ENCODE results near the gene DDX11.
"Not testable (repeated sequence)": the region's sequence is repeated elsewhere in the genome, so short reads cannot be mapped to it uniquely, and the experiment has no call there.

DDX11 gene

DNA sequence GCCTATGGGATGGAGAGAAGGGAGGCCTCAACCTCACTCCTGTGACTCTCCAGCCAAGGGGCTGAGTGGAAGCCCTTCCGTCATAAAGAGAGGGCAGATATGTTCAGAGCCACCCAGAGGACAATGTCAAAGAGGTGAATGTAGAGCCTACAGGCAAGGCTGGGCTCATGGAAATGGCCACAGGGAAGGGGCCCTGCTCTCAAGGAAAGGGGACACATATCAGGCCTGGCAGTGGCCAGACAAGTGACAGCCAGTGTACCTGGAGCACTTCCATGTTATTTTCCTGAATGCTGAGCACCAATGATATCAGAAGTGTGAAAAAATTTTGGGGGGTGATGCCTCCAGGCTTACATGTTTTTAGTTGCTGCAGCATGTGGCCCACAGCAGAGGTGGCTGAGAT lies 36.6 kb upstream of the DDX11 start:
- Histone ChIP-seq H3K4me3 (replicated peaks; ENCODE audit: insufficient read depth, low read length) (no peak overlapping the region), H3K27ac (replicated peaks) (no peak overlapping the region), H3K27me3 (ENCODE audit: insufficient read depth, poor library complexity, severe bottlenecking) (no peaks in the 10 kb centered on the region)
- TF ChIP-seq SPI1 (IDR thresholded peaks at IDR 0.05; ENCODE audit: borderline replicate concordance, low read depth) (no peak), CTCF (IDR thresholded peaks at IDR 0.05; ENCODE audit: insufficient read depth, low read length) (no peak), POLR2AphosphoS5 (IDR thresholded peaks at IDR 0.05; ENCODE audit: low read depth) (no peak), REST (IDR thresholded peaks at IDR 0.05; ENCODE audit: insufficient replicate concordance, low read depth) (no peak), GABPA (IDR thresholded peaks at IDR 0.05; ENCODE audit: low read depth) (no peak)
- DNase-seq (ENCODE audit: low read depth in 1 of 2, low spot score in 1 of 2): no peak

DNA sequence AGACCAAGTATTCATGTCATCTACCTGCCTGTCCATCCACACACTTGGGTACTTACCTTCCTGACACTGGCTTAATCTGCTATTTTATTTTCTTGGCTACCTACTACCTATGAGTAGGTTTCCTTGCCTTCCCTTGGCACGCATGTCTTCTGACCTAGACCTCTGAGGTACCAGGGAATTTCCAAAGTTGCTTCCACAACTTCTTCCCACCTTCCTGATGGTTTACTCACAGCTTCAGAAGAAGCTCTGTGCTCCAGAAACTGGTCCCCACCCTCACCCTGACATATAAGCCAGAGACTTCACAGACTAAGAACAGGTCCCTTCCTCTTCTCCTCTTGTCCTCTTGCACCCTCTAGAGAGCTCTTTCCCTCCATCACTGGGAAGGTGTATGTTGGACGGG lies 35.7 kb upstream of the DDX11 start:
- DNase-seq (ENCODE audit: low read depth in 1 of 2, low spot score in 1 of 2): no peak
- Histone ChIP-seq H3K27me3 (ENCODE audit: insufficient read depth, poor library complexity, severe bottlenecking) (no peaks in the 10 kb centered on the region), H3K27ac (replicated peaks) (no peak overlapping the region), H3K4me3 (replicated peaks; ENCODE audit: insufficient read depth, low read length) (no peak overlapping the region)
- TF ChIP-seq GABPA (IDR thresholded peaks at IDR 0.05; ENCODE audit: low read depth) (no peak), POLR2AphosphoS5 (IDR thresholded peaks at IDR 0.05; ENCODE audit: low read depth) (no peak), REST (IDR thresholded peaks at IDR 0.05; ENCODE audit: insufficient replicate concordance, low read depth) (no peak), CTCF (IDR thresholded peaks at IDR 0.05; ENCODE audit: insufficient read depth, low read length) (no peak)

DNA sequence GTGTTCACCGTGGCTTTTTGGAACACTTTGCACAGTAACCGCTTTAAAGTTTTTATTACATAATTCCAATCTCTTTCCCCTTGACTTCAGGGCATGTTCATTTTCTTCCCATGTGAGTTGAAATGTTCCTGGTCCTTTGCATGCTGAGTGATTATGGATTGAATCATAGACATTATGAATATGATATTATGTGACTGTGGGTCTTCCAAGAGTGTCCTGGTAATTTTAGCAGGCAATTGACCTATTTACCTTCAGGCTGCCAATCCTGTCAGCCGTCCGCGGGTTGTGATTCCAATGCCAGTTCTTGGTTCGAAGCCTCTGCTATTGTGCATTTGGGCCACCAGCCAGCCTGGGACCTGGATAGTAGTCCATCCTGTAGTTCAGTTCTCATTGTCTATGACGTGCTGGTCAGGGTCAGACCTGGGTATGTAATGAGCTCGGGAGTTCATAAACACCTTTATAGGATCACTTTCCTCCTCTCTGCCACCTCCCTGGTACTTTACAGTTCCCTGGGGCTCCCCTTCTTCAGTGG lies 32.6 kb upstream of the DDX11 start:
- no peak for DNase-seq (ENCODE audit: low read depth in 1 of 2, low spot score in 1 of 2)
- TF ChIP-seq GABPA (IDR thresholded peaks at IDR 0.05; ENCODE audit: low read depth) (no peak), POLR2AphosphoS5 (IDR thresholded peaks at IDR 0.05; ENCODE audit: low read depth) (no peak), SPI1 (IDR thresholded peaks at IDR 0.05; ENCODE audit: borderline replicate concordance, low read depth) (no peak), CTCF (IDR thresholded peaks at IDR 0.05; ENCODE audit: insufficient read depth, low read length) (no peak), REST (IDR thresholded peaks at IDR 0.05; ENCODE audit: insufficient replicate concordance, low read depth) (no peak)
- H3K27me3 ChIP-seq (ENCODE audit: insufficient read depth, poor library complexity, severe bottlenecking): no peaks in the 10 kb centered on the region
- no peak overlapping the region for H3K4me3 ChIP-seq (replicated peaks; ENCODE audit: insufficient read depth, low read length)
- no peak overlapping the region for H3K27ac ChIP-seq (replicated peaks)

- H3K27me3 ChIP-seq (ENCODE audit: insufficient read depth, poor library complexity, severe bottlenecking); H3K4me3 ChIP-seq (replicated peaks; ENCODE audit: insufficient read depth, low read length); DNase-seq (ENCODE audit: low read depth in 1 of 2, low spot score in 1 of 2); H3K27ac ChIP-seq (replicated peaks): not testable (repeated sequence)
Measured at GRCh38 chr12:31050143-31050542, 23.5 kb upstream of the DDX11 start.

DNA sequence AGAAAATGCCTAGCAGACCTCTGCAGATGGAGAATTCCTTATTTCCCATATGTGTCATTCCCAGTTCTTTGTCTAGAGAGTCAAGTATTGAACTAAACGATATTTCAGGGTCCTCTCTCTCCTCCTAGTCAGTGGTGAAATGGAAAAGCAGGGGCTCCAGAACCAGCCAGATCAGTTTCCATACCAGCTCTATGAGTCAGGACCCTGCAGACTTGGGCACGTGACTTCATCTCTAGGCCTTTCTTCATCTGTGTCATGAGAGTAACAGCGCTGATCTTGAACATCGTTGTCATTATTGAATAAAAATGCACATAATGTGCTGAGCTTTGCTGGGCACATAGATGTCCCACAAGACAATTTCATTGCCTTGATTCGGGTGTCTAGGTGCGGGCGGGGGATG lies 23.1 kb upstream of the DDX11 start:
- not testable (repeated sequence) for DNase-seq (ENCODE audit: low read depth in 1 of 2, low spot score in 1 of 2); H3K4me3 ChIP-seq (replicated peaks; ENCODE audit: insufficient read depth, low read length); H3K27me3 ChIP-seq (ENCODE audit: insufficient read depth, poor library complexity, severe bottlenecking); H3K27ac ChIP-seq (replicated peaks)

GRCh38 chr12:31051692-31052091 lies 22.0 kb upstream of the DDX11 start:
- H3K27me3 ChIP-seq (ENCODE audit: insufficient read depth, poor library complexity, severe bottlenecking); DNase-seq (ENCODE audit: low read depth in 1 of 2, low spot score in 1 of 2); H3K27ac ChIP-seq (replicated peaks); H3K4me3 ChIP-seq (replicated peaks; ENCODE audit: insufficient read depth, low read length): not testable (repeated sequence)

All from HL-60 (cell line).